HG03521 (cell line): ENCODE measurements around the gene ADRA2B.
"Not testable (repeated sequence)": the region's sequence is repeated elsewhere in the genome, so short reads cannot be mapped to it uniquely, and the experiment has no call there.

Experiments
- ATAC-seq: cut with Tn5 transposase; IDR thresholded peaks from one replicate; pipeline ENCODE4 v1.9.1; 2021; ENCODE audit warnings: mild to moderate bottlenecking, moderate library complexity; ENCODE audit not compliant: unreplicated experiment

The ADRA2B gene

GRCh38 chr2:96071977-96072491 lies 44.3 kb downstream of the ADRA2B start:
- not testable (repeated sequence) for ATAC-seq

DNA sequence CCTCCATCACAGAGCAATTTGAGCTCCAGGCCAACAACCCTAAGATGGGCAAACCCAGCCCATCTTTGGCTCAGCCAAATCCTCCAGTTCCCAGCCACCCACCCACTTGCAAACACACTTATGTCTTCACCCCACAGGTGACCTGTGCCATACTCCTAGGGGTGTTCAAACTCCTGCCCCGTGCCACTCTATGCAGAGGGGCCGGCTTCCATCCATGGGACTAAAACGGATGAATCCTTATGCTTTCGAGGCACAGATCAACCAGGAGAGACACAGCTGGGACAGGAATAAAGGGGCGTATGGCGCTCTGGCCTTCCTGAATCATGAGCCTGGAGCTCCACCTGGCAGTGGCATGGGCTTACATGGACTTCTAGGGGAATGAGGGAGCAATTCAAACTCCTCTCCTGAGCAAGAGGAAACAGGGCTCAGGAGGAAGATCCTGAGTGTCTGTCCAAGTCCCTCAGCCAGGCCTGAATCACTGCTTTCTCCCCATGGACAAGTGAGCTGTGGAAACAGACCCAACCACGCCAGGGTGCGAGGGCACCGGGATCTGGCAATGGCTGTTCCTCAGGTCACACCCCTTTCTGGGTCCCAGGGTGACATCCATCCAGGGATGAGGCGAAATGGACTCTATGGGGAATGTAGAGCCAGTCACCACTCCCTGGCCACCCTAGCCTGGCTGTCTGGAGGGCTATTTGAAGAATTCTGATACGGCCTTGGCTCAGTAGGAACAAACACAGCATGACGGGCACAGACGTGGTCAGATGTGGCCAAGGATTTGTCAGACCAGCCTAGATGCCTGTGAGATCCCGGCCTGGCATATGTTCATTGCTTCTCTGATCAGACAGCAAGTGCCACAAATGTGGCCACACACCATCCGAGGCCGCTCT lies 45.0 kb downstream of the ADRA2B start:
- ATAC-seq, result not testable (repeated sequence)

DNA sequence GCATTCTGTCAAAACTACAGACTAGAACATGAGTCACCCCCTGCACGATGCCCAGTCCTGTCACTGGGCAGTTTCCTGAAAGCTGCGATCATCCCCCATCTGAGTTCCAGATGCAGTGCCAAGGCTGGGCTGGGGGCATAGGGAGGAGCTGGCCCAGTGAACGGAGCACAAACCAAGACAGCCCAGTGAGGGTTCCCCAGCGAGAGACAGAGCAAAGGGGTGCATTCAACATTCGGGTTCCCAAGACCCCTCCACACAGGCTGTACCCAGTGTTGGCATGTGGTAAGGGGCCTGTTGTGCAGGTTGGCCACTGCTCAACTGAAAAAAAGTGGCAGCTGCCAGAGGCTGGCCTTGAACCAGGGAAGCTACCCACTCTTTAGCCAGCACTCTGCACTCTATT lies 46.0 kb downstream of the ADRA2B start:
- ATAC-seq, result not testable (repeated sequence)

- ATAC-seq, result not testable (repeated sequence)
These were observed 46.5 kb downstream of the ADRA2B start for GRCh38 chr2:96069878-96070277.

GRCh38 chr2:96067902-96068581 lies 48.3 kb downstream of the ADRA2B start:
- not testable (repeated sequence) for ATAC-seq

- ATAC-seq, result not testable (repeated sequence)
These were observed 49.2 kb downstream of the ADRA2B start for GRCh38 chr2:96067098-96067660.

- ATAC-seq, result not testable (repeated sequence)
These were observed 49.9 kb downstream of the ADRA2B start for GRCh38 chr2:96066511-96066910.

DNA sequence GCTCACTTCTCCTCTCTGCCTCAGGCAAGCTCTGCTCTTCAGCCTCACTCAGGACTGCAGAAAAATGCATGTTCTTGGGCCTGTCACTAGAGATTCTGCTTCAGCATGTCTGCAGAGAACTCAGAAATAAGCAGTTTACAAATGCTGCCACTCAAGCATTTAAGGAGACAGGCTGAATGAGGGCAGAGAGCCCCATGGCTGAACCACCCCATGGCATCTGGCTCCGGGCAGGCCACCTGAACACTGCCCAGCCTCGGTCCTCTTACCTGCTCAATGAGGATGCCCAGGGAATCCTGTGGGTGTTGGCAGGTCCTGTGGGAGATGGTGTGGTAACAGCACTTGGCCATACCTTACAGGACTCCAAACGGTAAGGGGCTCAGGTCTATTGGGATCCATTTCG lies 50.4 kb downstream of the ADRA2B start:
- ATAC-seq, result not testable (repeated sequence)

DNA sequence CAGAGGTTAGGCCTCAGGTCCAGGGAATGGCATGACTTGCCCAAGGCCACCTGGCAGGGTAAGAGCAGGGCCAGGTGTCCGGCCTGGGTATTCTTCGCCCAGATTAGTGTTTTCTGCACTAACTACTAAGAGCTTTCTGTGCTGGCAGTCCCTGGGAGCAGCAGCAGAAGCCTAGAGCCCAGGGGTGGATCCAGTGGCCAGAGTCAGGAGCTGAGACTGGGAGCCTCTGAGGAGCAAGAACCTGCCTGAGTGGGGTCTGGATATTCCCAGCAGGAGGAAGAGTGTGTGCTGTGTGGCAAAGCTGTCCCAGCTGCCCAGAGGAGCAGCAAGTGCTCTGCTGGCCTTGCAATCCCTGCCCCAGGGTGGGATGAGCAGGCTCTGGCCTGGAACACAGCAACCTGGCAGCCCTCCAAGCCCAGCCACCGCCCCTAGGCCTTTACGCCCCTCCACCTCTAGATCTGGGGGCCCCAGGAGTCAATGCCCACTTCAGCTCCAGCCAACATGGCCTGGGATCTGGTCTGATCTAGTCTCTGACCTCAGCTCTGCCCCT lies 50.9 kb downstream of the ADRA2B start:
- no peak for ATAC-seq

DNA sequence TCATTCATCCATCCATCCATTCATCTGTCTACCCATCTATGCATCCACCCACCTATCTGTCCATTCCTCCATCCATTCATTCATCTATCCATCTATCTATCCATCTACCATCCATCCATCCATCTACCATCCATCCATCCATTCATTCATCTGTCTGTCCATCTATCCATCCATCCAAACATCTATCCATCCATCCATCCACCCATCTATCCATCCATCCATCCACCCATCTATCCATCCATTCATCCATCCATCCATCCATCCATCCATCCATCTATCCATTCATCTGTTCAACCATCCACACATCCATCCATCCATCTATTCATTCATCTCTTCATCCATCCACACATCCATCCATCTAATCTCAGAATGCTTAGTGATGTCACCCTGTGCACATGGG lies 51.6 kb downstream of the ADRA2B start:
- ATAC-seq, result not testable (repeated sequence)

DNA sequence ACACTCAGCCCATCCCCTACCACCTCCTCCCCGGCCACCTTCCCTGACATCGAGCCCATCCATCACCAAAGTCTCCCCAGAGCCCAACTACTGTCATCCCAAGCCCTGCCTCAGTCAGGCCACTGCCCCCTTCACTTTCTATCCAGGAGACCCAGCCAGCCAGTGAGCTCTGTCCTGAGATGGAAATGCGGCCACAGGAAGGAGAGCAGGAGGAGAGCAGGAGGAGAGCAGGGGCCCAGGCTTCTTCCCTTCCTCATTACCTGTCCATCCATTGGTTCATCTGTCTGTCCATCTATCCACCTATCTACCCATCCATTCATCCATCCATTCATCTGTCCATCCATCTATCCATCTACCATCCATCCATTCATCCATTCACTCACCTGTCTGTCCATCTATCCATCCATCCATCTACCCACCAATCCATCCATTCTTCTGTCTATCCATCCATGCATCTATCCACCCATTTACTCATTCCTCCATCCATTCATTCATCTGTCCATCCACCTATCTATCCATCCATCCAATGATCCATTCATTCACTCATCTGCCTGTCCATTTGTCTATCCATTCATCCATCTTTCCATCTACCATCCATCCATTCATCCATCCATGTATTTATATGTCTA lies 52.2 kb downstream of the ADRA2B start:
- not testable (repeated sequence) for ATAC-seq

- ATAC-seq, result not testable (repeated sequence)
These were observed 53.1 kb downstream of the ADRA2B start for GRCh38 chr2:96063116-96063899.
